Thymus (tissue), 14 donors: Measurements from ENCODE around the gene KCNQ4. TPM values are rescaled to one million over a fixed set of nuclear protein-coding genes. Genes with fewer than 3 reads are reported as not detected.

Experiments used
- DNase-seq, 9 donors: peaks; one replicate each; pipeline ENCODE4 v3.0.0-alpha.2; 2013; ENCODE audit warnings: low spot score in 9 of 9, low read depth in 6 of 9, missing footprints in 1 of 9
- H3K27ac ChIP-seq, 2 donors: one replicate each; pipeline ENCODE4 v1.5.1; 2013; ENCODE audit warnings: control low read depth in 1 of 2, low read depth in 1 of 2, low read length in 1 of 2, mild to moderate bottlenecking in 1 of 2, moderate library complexity in 1 of 2
- H3K27me3 ChIP-seq, 2 donors: one replicate each; pipeline ENCODE4 v1.5.1; 2013; ENCODE audit warnings: low read length in 1 of 2; ENCODE audit not compliant: control insufficient read depth in 2 of 2, insufficient read depth in 1 of 2
- H3K36me3 ChIP-seq, 2 donors: one replicate each; pipeline ENCODE4 v1.5.1; 2013; ENCODE audit warnings: low read length in 1 of 2, mild to moderate bottlenecking in 1 of 2, moderate library complexity in 1 of 2; ENCODE audit not compliant: control insufficient read depth in 2 of 2, insufficient read depth in 2 of 2
- H3K4me1 ChIP-seq, 2 donors: one replicate each; pipeline ENCODE4 v1.5.1; 2013; ENCODE audit warnings: low read length in 2 of 2; ENCODE audit not compliant: control insufficient read depth in 2 of 2, insufficient read depth in 2 of 2
- H3K4me3 ChIP-seq, 2 donors: one replicate each; pipeline ENCODE4 v1.5.1; 2013; ENCODE audit warnings: low read length in 2 of 2, control low read depth in 1 of 2, mild to moderate bottlenecking in 1 of 2
- H3K9me3 ChIP-seq, 2 donors: one replicate each; pipeline ENCODE4 v1.5.1; 2013; ENCODE audit warnings: low read length in 1 of 2, mild to moderate bottlenecking in 1 of 2; ENCODE audit not compliant: control insufficient read depth in 2 of 2, insufficient read depth in 1 of 2
- WGBS: extraction: QIAGEN DNeasy Blood & Tissue Kit; methylation state at CpG from one replicate; pipeline ENCODE4 v1.1.7; 2013; 5-methylcytosine and 5-hydroxymethylcytosine counted together
- long read RNA-seq, 10 donors: transcript quantifications; one replicate each; lab custom pipeline, GENCODE V29; 2026
- polyA plus RNA-seq: library from polyadenylated mRNA; stranded (reverse); fragments of 200-250 nt; gene quantifications from one replicate; pipeline ENCODE4 v1.2.3, GENCODE V29; 2013
- total RNA-seq: library from RNA; stranded (reverse); fragments of 120-200 nt; gene quantifications from one replicate; pipeline ENCODE4 v1.2.4, GENCODE V29; 2013
- donor health status: healthy.

The KCNQ4 gene
- total RNA-seq, result 0.47 TPM
- 1.1 TPM for polyA plus RNA-seq
- long read RNA-seq, donor 1, result 0 reads
- long read RNA-seq, donor 2, result 0 reads
- long read RNA-seq, donor 3, result 0 reads
- long read RNA-seq, donor 4, result 0 reads
- long read RNA-seq, donor 5, result 0 reads
- long read RNA-seq, donor 6, result 0 reads
- long read RNA-seq, donor 7, result 0 reads
- long read RNA-seq, donor 8, result 0 reads
- long read RNA-seq, donor 9, result 0 reads
- long read RNA-seq, donor 10, result 0 reads

DNA sequence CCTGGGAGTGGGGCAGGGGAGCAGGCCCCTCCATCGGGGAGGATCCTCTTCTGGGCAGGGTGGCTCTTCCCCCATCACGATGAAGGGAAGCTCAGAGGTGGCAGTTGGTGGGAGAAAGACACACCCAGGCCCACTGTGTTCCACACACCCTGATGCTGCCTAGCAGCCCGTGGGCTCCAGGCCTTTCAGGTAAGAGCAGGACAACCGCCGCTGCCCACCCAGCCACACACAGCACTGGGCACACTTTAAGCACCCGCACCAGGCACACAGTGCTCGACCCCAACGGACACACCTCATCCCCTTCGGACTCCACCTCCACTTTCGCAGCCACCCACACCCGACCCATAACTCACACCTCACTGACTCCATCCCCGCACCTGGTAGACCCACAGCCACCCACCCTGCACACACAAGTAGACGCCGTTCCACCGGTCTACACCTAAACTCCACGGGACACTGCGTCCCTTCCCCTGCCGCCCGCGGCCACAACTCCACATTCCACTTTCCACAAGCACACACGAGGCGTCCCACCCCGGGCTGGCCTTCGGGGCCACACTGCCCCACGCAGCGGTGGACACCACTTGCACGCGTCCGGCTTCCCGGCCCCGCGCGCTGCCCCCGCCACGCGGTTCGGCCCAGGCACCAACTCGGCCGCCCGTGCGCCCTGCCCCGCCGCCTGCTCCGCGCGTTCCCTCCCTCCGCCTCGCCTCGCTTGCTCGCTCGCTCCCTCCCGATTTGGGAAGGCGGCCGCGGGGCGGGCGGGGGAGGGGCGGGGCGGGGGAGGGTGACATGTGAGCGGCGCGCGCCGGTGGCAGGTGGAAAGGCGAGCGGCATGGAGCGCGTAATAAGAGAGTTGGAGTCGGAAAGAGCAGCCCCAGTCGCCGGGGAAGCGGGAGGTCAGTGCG, at the start of gene KCNQ4:
KCNQ4 (plus strand) TSS at position 787 of the 905 bp plus-strand sequence. CDS start 307 bp downstream, outside the sequence.
- H3K27ac ChIP-seq, result no peak within 1 kb of the TSS
- DNase-seq, result peak in 1 of 9 donors; percentile 26

GRCh38 chr1:40734882-40735628, 48.5 kb upstream of the KCNQ4 start:
- peaks cover 2 to 5% of the 10 kb centered on the region in 2 donors for H3K4me1 ChIP-seq

More for the DNA sequence above, at the start of gene KCNQ4:
- Histone ChIP-seq H3K36me3 (no peaks in the 10 kb centered on the region), H3K4me1 (peaks cover 10 to 12% of the 10 kb centered on the region in 2 donors), H3K4me3 (peak within 1 kb of the TSS in 1 of 2 donors; percentile 53), H3K27me3 (peaks cover 30 to 48% of the 10 kb centered on the region in 2 donors), H3K9me3 (no peaks in the 10 kb centered on the region)
- WGBS, result 5% methylated on average over 73 of the region's 73 CpGs

DNA sequence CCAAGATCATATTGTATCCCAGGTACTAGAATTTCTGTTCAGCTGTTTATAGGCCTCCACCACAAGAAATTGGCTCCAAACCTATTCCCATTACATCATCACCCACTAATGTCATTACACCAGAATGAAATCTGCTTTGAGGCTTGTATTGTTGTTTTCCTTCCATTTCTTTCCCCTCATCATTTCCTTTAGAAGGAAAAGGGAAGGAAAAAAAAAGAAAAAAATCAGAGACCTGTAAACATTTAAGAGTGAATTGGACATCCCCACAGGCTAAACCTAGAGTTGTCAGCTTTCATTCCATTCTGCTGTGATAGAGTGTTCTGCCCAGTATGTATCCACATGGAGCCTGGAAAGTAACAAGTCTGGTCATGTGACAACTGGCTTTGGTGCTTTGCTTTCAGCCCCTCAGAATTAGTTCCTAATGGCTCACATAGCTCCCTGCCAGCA, 47.5 kb upstream of the KCNQ4 start:
- no peak overlapping the region for H3K4me3 ChIP-seq
- peaks cover 0 to 4% of the 10 kb centered on the region in 2 donors for H3K4me1 ChIP-seq
- H3K27me3 ChIP-seq, result no peaks in the 10 kb centered on the region
- no peak for DNase-seq
- no peaks in the 10 kb centered on the region for H3K9me3 ChIP-seq
- peaks cover 13 to 18% of the 10 kb centered on the region in 2 donors for H3K36me3 ChIP-seq
- no peak overlapping the region for H3K27ac ChIP-seq

More at GRCh38 chr1:40734882-40735628, 48.5 kb upstream of the KCNQ4 start:
- Histone ChIP-seq H3K27ac (no peak overlapping the region), H3K4me3 (no peak overlapping the region), H3K36me3 (peaks cover 13 to 17% of the 10 kb centered on the region in 2 donors), H3K9me3 (no peaks in the 10 kb centered on the region), H3K27me3 (no peaks in the 10 kb centered on the region)
- peak in 1 of 9 donors; percentile 25 for DNase-seq
- WGBS, result 96% methylated on average over 8 of the region's 8 CpGs

DNA sequence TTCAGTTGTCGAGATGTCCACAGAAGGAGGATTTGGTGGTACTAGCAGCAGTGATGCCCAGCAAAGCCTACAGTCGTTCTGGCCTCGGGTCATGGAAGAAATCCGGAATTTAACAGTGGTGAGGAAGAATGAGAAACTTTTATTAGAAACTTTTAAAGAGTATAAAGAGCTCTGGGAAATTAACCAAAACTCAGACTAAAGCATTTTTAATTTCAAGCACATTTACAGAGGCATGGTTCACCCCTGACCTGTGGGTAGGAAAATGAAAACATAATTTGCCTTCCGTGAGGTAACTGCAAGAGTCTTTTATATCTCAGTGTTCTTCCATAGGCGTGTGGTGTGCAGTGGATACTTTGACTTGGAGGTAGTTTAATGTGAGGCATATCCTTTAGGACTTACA, 44.8 kb upstream of the KCNQ4 start:
- Histone ChIP-seq H3K36me3 (peaks cover 25 to 38% of the 10 kb centered on the region in 2 donors), H3K27me3 (no peaks in the 10 kb centered on the region), H3K27ac (no peak overlapping the region), H3K4me3 (no peak overlapping the region), H3K9me3 (no peaks in the 10 kb centered on the region), H3K4me1 (peaks cover 7 to 12% of the 10 kb centered on the region in 2 donors)
- WGBS, result 90% methylated on average over 6 of the region's 6 CpGs
- DNase-seq, result no peak

DNA sequence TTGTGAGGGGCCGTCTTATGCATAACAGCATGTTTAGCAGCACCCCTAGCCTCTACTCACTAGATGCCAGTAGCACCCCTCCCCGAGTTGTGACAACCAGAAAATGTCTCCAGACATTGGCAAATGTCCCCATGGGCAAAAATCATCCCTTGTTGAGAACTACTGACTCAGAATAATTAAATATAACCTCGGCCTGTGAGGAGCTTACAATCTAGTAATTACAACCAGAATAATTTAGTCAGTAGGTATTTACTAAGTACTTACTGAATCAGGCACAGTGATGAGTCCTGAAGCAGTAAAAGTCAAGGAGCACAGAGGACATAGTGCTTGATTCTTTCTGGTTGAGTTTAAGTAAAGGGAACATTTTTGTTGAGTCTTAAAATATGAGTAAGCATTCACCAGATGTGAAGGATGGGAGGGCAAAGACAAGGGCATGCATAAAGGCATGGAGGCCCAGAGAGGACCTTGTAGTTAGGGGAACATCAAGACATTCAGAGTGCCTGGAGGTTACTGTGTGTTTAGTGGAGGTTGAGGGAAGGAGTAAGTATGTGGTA, 44.1 kb upstream of the KCNQ4 start:
- Histone ChIP-seq H3K4me1 (peaks cover 7 to 12% of the 10 kb centered on the region in 2 donors), H3K36me3 (peaks cover 30 to 45% of the 10 kb centered on the region in 2 donors), H3K9me3 (no peaks in the 10 kb centered on the region), H3K27ac (no peak overlapping the region), H3K27me3 (no peaks in the 10 kb centered on the region), H3K4me3 (no peak overlapping the region)
- DNase-seq, result no peak
- 97% methylated on average over 3 of the region's 3 CpGs for WGBS

DNA sequence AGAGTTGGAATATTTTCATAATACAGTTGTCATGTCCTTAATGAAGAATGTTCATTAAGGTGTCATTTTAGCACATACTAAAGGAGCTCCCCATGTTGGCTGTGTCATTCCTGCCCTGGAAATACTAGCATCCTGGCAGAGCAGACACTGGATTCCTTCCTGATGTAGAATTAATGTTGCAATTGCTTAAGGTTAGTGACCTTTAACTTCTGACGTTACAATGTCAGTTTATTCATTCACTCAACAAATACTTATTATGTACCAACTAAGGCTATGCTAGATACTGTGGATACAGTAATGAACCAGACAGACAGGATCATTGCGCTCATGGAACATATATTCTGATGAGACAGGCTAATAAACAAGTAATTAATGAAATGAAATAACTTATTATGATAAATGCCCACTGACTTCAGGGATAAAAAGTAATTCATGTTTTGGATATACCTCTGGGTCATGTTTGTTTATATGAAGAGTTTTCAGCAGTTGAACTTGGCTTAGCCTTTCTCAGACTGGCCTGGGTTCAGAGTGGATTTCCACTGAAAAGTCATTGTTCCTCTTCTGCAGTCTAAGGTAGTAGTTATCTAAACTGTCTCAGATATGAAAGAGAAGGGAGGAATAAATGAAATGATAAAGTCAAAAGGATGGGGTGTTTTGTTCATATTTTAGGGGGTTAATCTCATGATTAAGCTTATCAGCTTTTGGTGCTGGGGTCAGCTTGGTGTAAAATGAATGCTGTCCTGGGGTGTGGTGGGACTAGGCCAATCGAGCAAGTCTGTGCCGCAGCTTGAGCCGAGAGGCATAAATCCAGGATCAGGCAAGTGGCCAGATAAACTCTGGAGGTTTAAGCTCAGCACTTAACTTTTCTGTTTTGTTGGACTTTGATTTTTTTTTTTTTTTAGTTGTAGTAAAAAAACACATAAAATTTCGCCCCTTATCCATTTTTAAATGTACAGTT, 43.3 kb upstream of the KCNQ4 start:
- peaks cover 34 to 50% of the 10 kb centered on the region in 2 donors for H3K36me3 ChIP-seq
- peak overlapping the region in 1 of 2 donors; percentile 54 for H3K27ac ChIP-seq

DNA sequence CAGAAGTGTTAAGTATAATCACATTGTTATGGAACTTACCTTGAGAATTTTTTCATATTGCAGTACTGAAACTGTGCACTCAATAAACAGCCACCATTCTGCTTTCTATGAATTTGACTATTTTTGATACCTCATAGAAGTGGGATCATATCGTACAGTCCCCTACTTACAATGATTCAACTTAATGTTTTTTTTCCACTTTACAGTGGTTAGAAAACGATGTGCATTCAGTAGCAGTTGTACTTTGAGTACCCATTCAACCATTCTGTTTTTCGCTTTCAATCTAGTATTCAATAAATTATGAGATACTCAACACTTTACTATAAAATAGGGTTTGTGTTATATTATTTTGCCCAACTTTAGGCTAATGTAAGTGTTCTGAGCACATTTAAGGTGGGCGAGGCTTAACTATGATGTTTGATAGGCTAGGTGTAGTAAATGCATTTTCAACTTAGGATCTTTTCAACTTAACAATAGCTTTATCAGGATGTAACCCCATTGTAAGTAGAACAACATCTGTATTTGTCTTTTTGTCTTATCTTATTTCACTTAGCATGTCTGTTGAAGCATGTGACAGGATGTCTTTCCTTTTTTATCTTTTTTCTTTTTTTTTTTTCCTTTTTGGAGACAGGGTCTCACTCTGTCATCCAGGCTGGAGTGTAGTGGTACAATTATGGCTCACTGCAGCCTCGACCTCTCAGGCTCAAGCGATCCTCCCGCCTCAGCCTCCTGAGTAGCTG, 42.4 kb upstream of the KCNQ4 start:
- H3K36me3 ChIP-seq, result peaks cover 34 to 56% of the 10 kb centered on the region in 2 donors
- H3K4me1 ChIP-seq, result peaks cover 7 to 16% of the 10 kb centered on the region in 2 donors
- H3K27me3 ChIP-seq, result no peaks in the 10 kb centered on the region
- H3K27ac ChIP-seq, result peak overlapping the region in 1 of 2 donors; percentile 39
- peak in 2 of 9 donors; percentile 4 to 19 for DNase-seq
- H3K4me3 ChIP-seq, result no peak overlapping the region
- WGBS, result 95% methylated on average over 7 of the region's 7 CpGs
- H3K9me3 ChIP-seq, result no peaks in the 10 kb centered on the region

More for the DNA sequence above, 43.3 kb upstream of the KCNQ4 start:
- Histone ChIP-seq H3K4me1 (peaks cover 7 to 12% of the 10 kb centered on the region in 2 donors), H3K9me3 (no peaks in the 10 kb centered on the region), H3K4me3 (no peak overlapping the region), H3K27me3 (no peaks in the 10 kb centered on the region)
- WGBS, result 98% methylated on average over 6 of the region's 6 CpGs
- DNase-seq, result no peak
